WI38 (cell line): ENCODE data around the gene MTREX.

ENCODE experiments used
- H3K4me3 ChIP-seq: 2 replicates; pipeline ENCODE4 v1.5.1; 2011; ENCODE audit warnings: low read depth, mild to moderate bottlenecking, control low read depth, low read length
- CTCF ChIP-seq: IDR thresholded peaks from 2 replicates; pipeline ENCODE4 v1.5.1; 2012; ENCODE audit warnings: low read depth, mild to moderate bottlenecking, control low read depth, low read length

MTREX gene

GRCh38 chr5:55324815-55325418, 17.1 kb downstream of the MTREX start:
- TF ChIP-seq CTCF, result peak; percentile 43; the same call in 1 of the 2 replicates
- H3K4me3 ChIP-seq, result no peak overlapping the region

DNA sequence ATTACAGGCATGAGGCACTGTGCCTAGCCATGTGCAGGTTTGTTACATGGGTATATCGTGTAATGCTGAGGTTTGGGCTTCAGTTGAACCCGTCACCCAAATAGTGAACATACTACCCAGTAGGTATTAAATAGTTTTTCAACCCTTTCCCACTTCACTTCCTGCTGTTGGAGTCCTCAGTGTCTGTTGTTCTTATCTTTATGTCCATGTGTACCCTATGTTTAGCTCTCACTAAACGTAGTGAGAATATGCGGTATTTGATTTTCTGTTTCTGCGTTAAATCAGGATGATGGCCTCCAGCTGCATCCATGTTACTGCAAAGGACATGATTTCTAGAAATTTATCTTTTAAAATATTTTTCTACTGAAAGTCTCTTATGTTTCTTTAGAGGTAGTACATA, 17.8 kb downstream of the MTREX start:
- TF ChIP-seq CTCF, result no peak
- H3K4me3 ChIP-seq, result no peak overlapping the region

GRCh38 chr5:55327281-55327680, 19.5 kb downstream of the MTREX start:
- H3K4me3 ChIP-seq, result no peak overlapping the region
- no peak for TF ChIP-seq CTCF

GRCh38 chr5:55331321-55331720, 23.5 kb downstream of the MTREX start:
- no peak overlapping the region for H3K4me3 ChIP-seq
- no peak for TF ChIP-seq CTCF

GRCh38 chr5:55333017-55333416, 25.2 kb downstream of the MTREX start:
- no peak overlapping the region for H3K4me3 ChIP-seq
- TF ChIP-seq CTCF, result no peak

DNA sequence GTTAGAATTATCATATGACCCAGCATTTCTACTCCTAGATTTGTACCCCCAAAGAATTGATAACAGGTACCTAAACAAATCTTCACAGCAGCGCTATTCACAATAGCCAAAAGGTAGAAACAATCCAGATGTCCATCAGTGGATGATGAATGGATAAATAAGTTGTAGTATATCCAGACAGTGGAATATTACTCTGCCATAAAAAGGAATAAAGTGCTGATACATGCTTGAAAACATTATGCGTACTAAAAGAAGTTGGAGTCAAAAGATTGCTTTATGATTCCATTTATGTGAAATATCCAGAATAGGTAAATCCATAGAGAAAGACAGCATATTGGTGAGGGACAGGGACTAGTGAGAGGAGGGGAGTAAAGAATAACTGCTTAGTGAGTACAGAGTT, 26.0 kb downstream of the MTREX start:
- TF ChIP-seq CTCF, result no peak
- no peak overlapping the region for H3K4me3 ChIP-seq

GRCh38 chr5:55338092-55338613, 30.4 kb downstream of the MTREX start:
- no peak overlapping the region for H3K4me3 ChIP-seq
- TF ChIP-seq CTCF, result no peak
